Right ventricle myocardium inferior (tissue), 1 donor: Measurements from ENCODE around the gene FOXE3. TPM values are rescaled to one million over a fixed set of nuclear protein-coding genes. Genes with fewer than 3 reads are reported as not detected.

Experiments used
- total RNA-seq: library from RNA; stranded (reverse); fragmentation: NEBNext Ultra II Directional; extraction: Animal tissue kit (Norgen Biotek cat#: 25700); gene quantifications from one replicate; pipeline ENCODE4 v1.2.1, GENCODE V29; 2021
- donor health status: DM: no; HTN: yes; CAD: no; lungs with severe emphysema.

The FOXE3 gene
- total RNA-seq, 1 donor from 2014 or later: not detected

Other genes with a start within 250 kb of the FOXE3 start
- not detected for gene PDZK1IP1, start 226.2 kb upstream of the FOXE3 start, total RNA-seq
- gene TAL1, start 184.1 kb upstream of the FOXE3 start, total RNA-seq: 3.5 TPM
- gene STIL, start 102.1 kb upstream of the FOXE3 start, total RNA-seq: 0.73 TPM
- 77.4 TPM for gene CMPK1, start 82.5 kb upstream of the FOXE3 start, total RNA-seq
- 0.05 TPM for gene FOXD2, start 21.8 kb downstream of the FOXE3 start, total RNA-seq